Endothelial cell of umbilical vein (primary cell): ENCODE results near the gene RBM8A.

Source experiments
- EZH2 ChIP-seq: IDR thresholded peaks from 2 replicates; pipeline ENCODE4 v1.6.1; 2012; ENCODE audit warnings: borderline replicate concordance, low read depth, mild to moderate bottlenecking, moderate library complexity, low read length, inconsistent platforms; ENCODE audit not compliant: severe bottlenecking
- FOS ChIP-seq: IDR thresholded peaks from 2 replicates; pipeline ENCODE4 v1.6.1; 2011; ENCODE audit warnings: mild to moderate bottlenecking, low read length, moderate library complexity, borderline replicate concordance; ENCODE audit not compliant: insufficient read depth
- GATA2 ChIP-seq: IDR thresholded peaks from 2 replicates; pipeline ENCODE4 v1.7.0; 2011; ENCODE audit warnings: low read depth, mild to moderate bottlenecking, moderate library complexity, mixed read lengths, low read length; ENCODE audit not compliant: insufficient read length, insufficient read depth
- JUN ChIP-seq: IDR thresholded peaks from 2 replicates; pipeline ENCODE4 v1.6.1; 2011; ENCODE audit warnings: borderline replicate concordance, low read depth; ENCODE audit not compliant: insufficient read length, insufficient read depth
- MYC ChIP-seq: IDR thresholded peaks from one replicate; pipeline ENCODE4 v1.6.1; 2011; ENCODE audit warnings: mild to moderate bottlenecking, low read depth, low read length
- POLR2A ChIP-seq: IDR thresholded peaks from 2 replicates; pipeline ENCODE4 v1.6.1; 2012; ENCODE audit warnings: low read depth, mild to moderate bottlenecking, control low read depth, low read length
- POLR2AphosphoS5 ChIP-seq: IDR thresholded peaks from 2 replicates; pipeline ENCODE4 v1.6.1; 2012; ENCODE audit warnings: low read depth, mild to moderate bottlenecking, control low read depth, low read length, moderate library complexity; ENCODE audit not compliant: insufficient read depth
- TF ChIP-seq, protein P1 (sequence below): IDR thresholded peaks from 2 replicates; pipeline ENCODE4 v1.6.1; 2011; ENCODE audit not compliant: insufficient read depth, insufficient read length
- TF ChIP-seq, protein P2 (sequence below), 2 donors: IDR thresholded peaks; 1 replicate in 1 of 2; 2 replicates in 1 of 2; pipeline ENCODE4 v1.5.1; 2011; ENCODE audit warnings: low read length in 2 of 2, mild to moderate bottlenecking in 2 of 2, moderate library complexity in 2 of 2, control low read depth in 1 of 2, inconsistent platforms in 1 of 2, low read depth in 1 of 2; ENCODE audit not compliant: insufficient read depth in 1 of 2; ENCODE audit errors: extremely low read depth in 1 of 2

DNA sequence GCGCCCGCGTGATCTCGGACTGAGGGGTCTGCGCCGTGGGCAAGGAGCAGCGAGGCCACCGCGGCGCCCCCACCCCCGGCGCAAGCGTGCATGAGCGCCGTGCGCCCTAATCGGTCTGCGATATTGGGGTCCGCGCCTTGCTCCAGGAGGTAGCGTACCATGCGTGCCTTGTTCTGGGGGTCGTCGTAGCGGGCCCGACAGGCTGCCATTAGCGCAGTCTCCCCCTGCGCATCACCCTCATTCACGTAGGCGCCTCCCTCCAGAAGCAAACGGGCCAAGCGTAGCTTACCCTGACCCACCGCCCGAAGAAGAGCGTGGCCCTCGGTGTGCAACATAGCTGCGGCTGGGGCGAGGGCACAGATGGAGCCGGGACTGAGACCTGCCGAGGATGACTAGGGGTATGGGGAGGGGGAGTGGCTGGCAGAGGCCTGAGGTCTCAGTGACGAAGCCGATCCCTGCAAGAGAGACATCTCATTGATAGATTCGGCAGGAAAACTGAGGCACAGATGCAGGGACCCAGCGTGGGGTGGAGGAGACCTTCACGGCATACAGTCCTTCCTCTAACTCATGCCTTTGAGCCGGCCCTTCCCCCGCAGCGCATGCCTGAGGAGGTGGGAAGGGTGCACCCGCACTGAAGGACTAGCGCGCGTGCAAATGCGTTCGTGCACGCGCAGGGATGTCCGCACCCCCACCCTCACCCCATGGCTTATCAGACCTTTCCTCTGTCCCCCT, 34.3 kb upstream of the RBM8A start:
- no peak for TF ChIP-seq EZH2
- TF ChIP-seq, protein P1, sequence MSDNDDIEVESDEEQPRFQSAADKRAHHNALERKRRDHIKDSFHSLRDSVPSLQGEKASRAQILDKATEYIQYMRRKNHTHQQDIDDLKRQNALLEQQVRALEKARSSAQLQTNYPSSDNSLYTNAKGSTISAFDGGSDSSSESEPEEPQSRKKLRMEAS: no peak
- TF ChIP-seq POLR2AphosphoS5: no peak
- TF ChIP-seq, protein P2, sequence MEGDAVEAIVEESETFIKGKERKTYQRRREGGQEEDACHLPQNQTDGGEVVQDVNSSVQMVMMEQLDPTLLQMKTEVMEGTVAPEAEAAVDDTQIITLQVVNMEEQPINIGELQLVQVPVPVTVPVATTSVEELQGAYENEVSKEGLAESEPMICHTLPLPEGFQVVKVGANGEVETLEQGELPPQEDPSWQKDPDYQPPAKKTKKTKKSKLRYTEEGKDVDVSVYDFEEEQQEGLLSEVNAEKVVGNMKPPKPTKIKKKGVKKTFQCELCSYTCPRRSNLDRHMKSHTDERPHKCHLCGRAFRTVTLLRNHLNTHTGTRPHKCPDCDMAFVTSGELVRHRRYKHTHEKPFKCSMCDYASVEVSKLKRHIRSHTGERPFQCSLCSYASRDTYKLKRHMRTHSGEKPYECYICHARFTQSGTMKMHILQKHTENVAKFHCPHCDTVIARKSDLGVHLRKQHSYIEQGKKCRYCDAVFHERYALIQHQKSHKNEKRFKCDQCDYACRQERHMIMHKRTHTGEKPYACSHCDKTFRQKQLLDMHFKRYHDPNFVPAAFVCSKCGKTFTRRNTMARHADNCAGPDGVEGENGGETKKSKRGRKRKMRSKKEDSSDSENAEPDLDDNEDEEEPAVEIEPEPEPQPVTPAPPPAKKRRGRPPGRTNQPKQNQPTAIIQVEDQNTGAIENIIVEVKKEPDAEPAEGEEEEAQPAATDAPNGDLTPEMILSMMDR (IDR thresholded peaks at IDR 0.05; ENCODE audit: extremely low read depth in 1 of 2, insufficient read depth in 1 of 2, low read depth in 1 of 2, low read length in 2 of 2): no peak
- TF ChIP-seq POLR2A: no peak
- no peak for TF ChIP-seq MYC
- TF ChIP-seq GATA2: no peak
- TF ChIP-seq FOS: no peak
- no peak for TF ChIP-seq JUN
